IMR-90 (cell line): ENCODE results near the gene PEAK3. TPM values are rescaled to one million over a fixed set of nuclear protein-coding genes. Genes with fewer than 3 reads are reported as not detected.

Source experiments
- ATAC-seq: fragments of 200-7000 bp; cut with Tn5 transposase; 2 replicates; pipeline ENCODE4 v1.9.1; 2020; ENCODE audit warnings: low read depth, mild to moderate bottlenecking, moderate library complexity
- BruUV-seq: library from RNA; stranded (reverse); fragments of 400-500 nt; replicated peaks from 2 replicates; lab custom pipeline; 2021; lab: Mats Ljungman, UMichigan
- CTCF ChIA-PET: fragments of 300-600 bp; formaldehyde crosslinking; extraction: SDS; loops from one replicate; lab custom pipeline; 2021; ENCODE audit warnings: antibody characterized with exemption; lab: Yijun Ruan, JAX
- POLR2A ChIA-PET: fragments of 300-600 bp; sonication (Branson Sonifier 250); formaldehyde crosslinking; loops from one replicate; lab custom pipeline; 2022; ENCODE audit warnings: antibody characterized with exemption; ENCODE audit not compliant: unreplicated experiment; lab: Charles Lee
- DNase-seq: peaks from one replicate; pipeline ENCODE4 v3.0.0; 2013
- H2AFZ ChIP-seq: replicated peaks from 2 replicates; pipeline ENCODE3; 2013; ENCODE audit warnings: low read length, mild to moderate bottlenecking; ENCODE audit not compliant: poor library complexity
- H2AK5ac ChIP-seq: 2 replicates; pipeline ENCODE4 v1.6.1; 2013; ENCODE audit warnings: low read depth, low read length, inconsistent platforms
- H2AK9ac ChIP-seq: replicated peaks from 2 replicates; pipeline ENCODE3; 2013; ENCODE audit warnings: mild to moderate bottlenecking, low read depth, low read length, moderate library complexity; ENCODE audit not compliant: poor library complexity
- H2BK120ac ChIP-seq: 2 replicates; pipeline ENCODE4 v1.6.1; 2013; ENCODE audit warnings: low read depth, low read length, inconsistent platforms
- H2BK15ac ChIP-seq: 3 replicates; pipeline ENCODE4 v1.6.1; 2013; ENCODE audit warnings: low read depth, low read length, inconsistent platforms
- H2BK20ac ChIP-seq: 2 replicates; pipeline ENCODE4 v1.6.1; 2013; ENCODE audit warnings: low read depth, mild to moderate bottlenecking, inconsistent platforms, low read length, moderate library complexity
- H2BK5ac ChIP-seq: 2 replicates; pipeline ENCODE4 v1.6.1; 2013; ENCODE audit warnings: mild to moderate bottlenecking, low read depth, low read length, inconsistent platforms; ENCODE audit not compliant: poor library complexity, severe bottlenecking
- H3K14ac ChIP-seq: replicated peaks from 2 replicates; pipeline ENCODE4 v1.6.1; 2013; ENCODE audit warnings: low read depth, low read length, inconsistent platforms
- H3K18ac ChIP-seq: 2 replicates; pipeline ENCODE4 v1.6.1; 2013; ENCODE audit warnings: low read depth, low read length, control low read depth
- H3K23ac ChIP-seq: 2 replicates; pipeline ENCODE4 v1.6.1; 2013; ENCODE audit warnings: low read depth, low read length, inconsistent platforms
- H3K27ac ChIP-seq: 2 replicates; pipeline ENCODE4 v1.5.1; 2013; ENCODE audit warnings: mild to moderate bottlenecking, control low read depth, low read length; ENCODE audit not compliant: insufficient read depth
- H3K27me3 ChIP-seq: 2 replicates; pipeline ENCODE4 v1.6.1; 2013; ENCODE audit warnings: low read length; ENCODE audit not compliant: control insufficient read depth, insufficient read depth
- H3K36me3 ChIP-seq: 2 replicates; pipeline ENCODE4 v1.6.1; 2013; ENCODE audit warnings: low read length, mixed read lengths; ENCODE audit not compliant: control insufficient read depth, insufficient read depth
- H3K4ac ChIP-seq: 2 replicates; pipeline ENCODE4 v1.6.1; 2013; ENCODE audit warnings: low read depth, low read length, inconsistent platforms
- H3K4me1 ChIP-seq: 2 replicates; pipeline ENCODE4 v1.6.1; 2013; ENCODE audit warnings: low read length, mixed read lengths; ENCODE audit not compliant: control insufficient read depth, insufficient read depth
- H3K4me2 ChIP-seq: 2 replicates; pipeline ENCODE4 v1.6.1; 2013; ENCODE audit warnings: low read depth, mild to moderate bottlenecking, control low read depth, low read length, moderate library complexity
- H3K4me3 ChIP-seq: 2 replicates; pipeline ENCODE4 v1.5.1; 2013; ENCODE audit warnings: low read depth, mild to moderate bottlenecking, control low read depth, low read length, moderate library complexity; ENCODE audit not compliant: insufficient read depth
- H3K56ac ChIP-seq: 2 replicates; pipeline ENCODE4 v1.6.1; 2013; ENCODE audit warnings: low read length, inconsistent platforms; ENCODE audit not compliant: insufficient read depth; ENCODE audit errors: extremely low read depth
- H3K79me1 ChIP-seq, 2 experiments: 2 replicates each; pipeline ENCODE4 v1.6.1; 2013; ENCODE audit warnings: low read length in 2 of 2, inconsistent platforms in 1 of 2, low read depth in 1 of 2
- H3K9ac ChIP-seq: 2 replicates; pipeline ENCODE4 v1.6.1; 2013; ENCODE audit warnings: low read depth, low read length, control low read depth
- H3K9me1 ChIP-seq: 2 replicates; pipeline ENCODE4 v1.6.1; 2013; ENCODE audit warnings: low read length, inconsistent platforms; ENCODE audit not compliant: insufficient read depth
- H3K9me3 ChIP-seq: 2 replicates; pipeline ENCODE4 v1.6.1; 2013; ENCODE audit warnings: low read length; ENCODE audit not compliant: control insufficient read depth, insufficient read depth
- H4K20me1 ChIP-seq: 2 replicates; pipeline ENCODE4 v1.6.1; 2013; ENCODE audit warnings: low read length, inconsistent platforms; ENCODE audit not compliant: insufficient read depth
- H4K5ac ChIP-seq: 2 replicates; pipeline ENCODE4 v1.6.1; 2013; ENCODE audit warnings: mild to moderate bottlenecking, low read depth, low read length, control low read depth
- H4K8ac ChIP-seq, 2 experiments: 2 replicates each; pipeline ENCODE4 v1.6.1; 2013; ENCODE audit warnings: low read depth in 2 of 2, low read length in 2 of 2, control low read depth in 1 of 2, inconsistent platforms in 1 of 2
- H4K91ac ChIP-seq: 2 replicates; pipeline ENCODE4 v1.6.1; 2013; ENCODE audit warnings: low read depth, low read length, inconsistent platforms; ENCODE audit not compliant: insufficient read depth
- BHLHE40 ChIP-seq: fragments of 150-350 bp; IDR thresholded peaks from 2 replicates; pipeline ENCODE4 v1.6.1; 2016; ENCODE audit warnings: mild to moderate bottlenecking, low read depth, low read length
- FOS ChIP-seq: fragments of 150-350 bp; IDR thresholded peaks from 2 replicates; pipeline ENCODE4 v1.6.1; 2016; ENCODE audit warnings: low read depth, low read length
- MAZ ChIP-seq: IDR thresholded peaks from 2 replicates; pipeline ENCODE4 v1.6.1; 2012; ENCODE audit warnings: low read depth, mild to moderate bottlenecking, low read length, improper control_type of control experiment, moderate library complexity, borderline replicate concordance
- NFE2L2 ChIP-seq: fragments of 150-350 bp; IDR thresholded peaks from 2 replicates; pipeline ENCODE4 v1.6.1; 2016; ENCODE audit warnings: low read depth, mild to moderate bottlenecking, low read length
- POLR2A ChIP-seq: IDR thresholded peaks from 2 replicates; pipeline ENCODE4 v1.6.1; 2012; ENCODE audit warnings: mild to moderate bottlenecking, low read depth, low read length
- RAD21 ChIP-seq: IDR thresholded peaks from 2 replicates; pipeline ENCODE4 v1.6.1; 2012; ENCODE audit warnings: low read length, improper control_type of control experiment
- RFX5 ChIP-seq: IDR thresholded peaks from 2 replicates; pipeline ENCODE4 v1.8.0; 2012; ENCODE audit warnings: low read depth, mild to moderate bottlenecking, low read length, moderate library complexity
- SMC3 ChIP-seq: fragments of 150-350 bp; IDR thresholded peaks from 2 replicates; pipeline ENCODE4 v1.6.1; 2016; ENCODE audit warnings: low read depth, mild to moderate bottlenecking, antibody characterized with exemption, low read length, moderate library complexity
- WGBS, 2 experiments: methylation state at CpG; one replicate each; pipeline versions ENCODE4 v1.1.5 to v1.1.7; 2013; ENCODE audit warnings: missing lambda C conversion rate in 2 of 2; ENCODE audit not compliant: insufficient read length in 1 of 2; ENCODE audit errors: extremely low coverage in 2 of 2; 5-methylcytosine and 5-hydroxymethylcytosine counted together
- dilution Hi-C: fragments of 300-500 bp; cut with HindIII; formaldehyde crosslinking; loops from one replicate; pipeline ENCODE4 v1.14.3; 2018; ENCODE audit warnings: low sequenced_read_pairs; ENCODE audit not compliant: unreplicated experiment
- in situ Hi-C: fragments of 300-500 bp; cut with MboI; formaldehyde crosslinking; loops from 3 replicates; pipeline ENCODE4 v1.14.3; 2019; ENCODE audit warnings: low sequenced_read_pairs, inconsistent platforms, mixed read lengths
- intact Hi-C: fragments of 100-400 bp; cut with micrococcal nuclease; formaldehyde crosslinking; loops from 2 replicates; pipeline ENCODE4 v1.10.0; 2022
- polyA plus RNA-seq, 3 experiments: library from polyadenylated mRNA; depleted of rRNA; stranded (reverse); fragments of >200 nt; gene quantifications; 2 replicates each; pipeline ENCODE4 v1.2.3, GENCODE V29; 2012; ENCODE audit warnings: low replicate concordance in 1 of 3
- total RNA-seq: library from RNA; depleted of rRNA; stranded (reverse); fragments of >200 nt; gene quantifications from 2 replicates; pipeline ENCODE4 v1.2.3, GENCODE V29; 2012
- TF ChIP-seq, protein P1 (sequence below): conservative IDR thresholded peaks from 2 replicates; pipeline ENCODE4 v1.5.1; 2012; ENCODE audit warnings: mild to moderate bottlenecking, low read depth, low read length, improper control_type of control experiment
- TF ChIP-seq, protein P2 (sequence below): fragments of 150-350 bp; IDR thresholded peaks from 2 replicates; pipeline ENCODE4 v1.6.1; 2016; ENCODE audit warnings: low read depth, mild to moderate bottlenecking, low read length, moderate library complexity, borderline replicate concordance

The PEAK3 gene
- total and polyA plus RNA-seq, 2 of the 4 experiments (the other 2 are of a cell fraction) = under 0.01 to 0.09 TPM

DNA sequence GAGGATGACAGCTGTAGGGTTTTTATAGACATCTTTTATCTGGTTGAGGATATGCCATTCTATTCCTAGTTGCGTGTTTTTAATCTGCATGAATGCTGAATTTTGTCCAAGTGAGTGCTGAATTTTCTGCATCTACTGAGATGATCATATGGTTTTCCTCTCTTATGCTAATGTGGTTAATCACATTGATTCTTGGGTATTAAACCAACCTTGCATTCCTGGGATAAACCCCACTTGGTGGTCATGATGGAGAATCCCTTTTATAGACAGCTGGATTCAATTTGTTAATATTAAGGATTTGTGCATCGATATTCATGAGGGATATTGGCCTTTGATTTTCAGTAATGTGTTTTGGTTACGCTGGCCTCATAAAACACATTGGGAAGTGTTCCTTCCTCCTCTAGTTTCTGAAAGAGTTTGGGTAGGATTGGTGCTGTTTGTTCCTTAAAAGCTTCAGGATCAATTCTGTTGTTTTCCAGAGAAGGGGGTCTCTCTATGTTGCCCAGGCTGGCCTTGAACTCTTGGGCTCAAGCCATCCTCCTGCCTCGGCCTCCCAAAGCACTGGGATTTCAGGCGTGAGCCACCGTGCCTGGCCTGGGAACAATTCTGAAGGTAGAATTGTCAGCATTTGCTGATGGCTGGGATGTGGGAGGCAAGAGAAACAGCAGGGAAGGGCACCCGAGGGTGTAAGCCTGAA is 33.3 kb upstream of the PEAK3 start:
- WGBS, 2 experiments = 76% methylated on average over 4 of the region's 7 CpGs; no CpG with 5 or more reads in 1 of the 2 experiments
- CTCF ChIA-PET = interaction anchor here (0.8 to 1.5 kb wide), 9 partner anchors 19 to 163 kb away, joined by 3 to 6 read pairs (median 4); partner anchors contain the start of gene DOT1L
- Histone ChIP-seq H3K4ac (no peak overlapping the region), H3K27me3 (peaks cover 9% of the 10 kb centered on the region), H2BK5ac (no peak overlapping the region), H3K4me1 (no peaks in the 10 kb centered on the region), H3K23ac (no peak overlapping the region), H3K79me1 (no peaks in the 10 kb centered on the region), H3K18ac (no peak overlapping the region), H4K5ac (no peak overlapping the region), H2BK20ac (no peak overlapping the region), H3K9ac (no peak overlapping the region), H3K4me3 (no peak overlapping the region), H3K4me2 (no peak overlapping the region), H2BK15ac (no peak overlapping the region), H4K8ac (no peak overlapping the region), H3K56ac (no peak overlapping the region), H3K36me3 (no peaks in the 10 kb centered on the region), H3K9me3 (peaks cover 3% of the 10 kb centered on the region), H4K20me1 (no peaks in the 10 kb centered on the region; the same call in 1 of the 2 replicates), H2AK9ac (no peak overlapping the region), H2BK120ac (no peak overlapping the region), H4K91ac (no peak overlapping the region), H3K9me1 (no peaks in the 10 kb centered on the region), H3K27ac (no peak overlapping the region), H2AK5ac (0 out of 2 replicates have a peak overlapping the region, but pooled peaks have one; percentile 24), H3K14ac (no peak overlapping the region), H2AFZ (peak overlapping the region; percentile 82)
- BruUV-seq = no TSS peak
- POLR2A ChIA-PET = interaction anchor here (0.6 kb wide), 1 partner anchor 76 kb away, joined by 4 read pairs; no protein-coding TSS in a partner anchor
- intact Hi-C loops = no loop called here
- dilution Hi-C loops = no loop called here
- no peak for TF ChIP-seq BHLHE40
- no peak for TF ChIP-seq FOS
- no peak for TF ChIP-seq POLR2A
- no peak for TF ChIP-seq RAD21
- no peak for TF ChIP-seq NFE2L2
- TF ChIP-seq, protein P1, sequence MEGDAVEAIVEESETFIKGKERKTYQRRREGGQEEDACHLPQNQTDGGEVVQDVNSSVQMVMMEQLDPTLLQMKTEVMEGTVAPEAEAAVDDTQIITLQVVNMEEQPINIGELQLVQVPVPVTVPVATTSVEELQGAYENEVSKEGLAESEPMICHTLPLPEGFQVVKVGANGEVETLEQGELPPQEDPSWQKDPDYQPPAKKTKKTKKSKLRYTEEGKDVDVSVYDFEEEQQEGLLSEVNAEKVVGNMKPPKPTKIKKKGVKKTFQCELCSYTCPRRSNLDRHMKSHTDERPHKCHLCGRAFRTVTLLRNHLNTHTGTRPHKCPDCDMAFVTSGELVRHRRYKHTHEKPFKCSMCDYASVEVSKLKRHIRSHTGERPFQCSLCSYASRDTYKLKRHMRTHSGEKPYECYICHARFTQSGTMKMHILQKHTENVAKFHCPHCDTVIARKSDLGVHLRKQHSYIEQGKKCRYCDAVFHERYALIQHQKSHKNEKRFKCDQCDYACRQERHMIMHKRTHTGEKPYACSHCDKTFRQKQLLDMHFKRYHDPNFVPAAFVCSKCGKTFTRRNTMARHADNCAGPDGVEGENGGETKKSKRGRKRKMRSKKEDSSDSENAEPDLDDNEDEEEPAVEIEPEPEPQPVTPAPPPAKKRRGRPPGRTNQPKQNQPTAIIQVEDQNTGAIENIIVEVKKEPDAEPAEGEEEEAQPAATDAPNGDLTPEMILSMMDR = no peak
- TF ChIP-seq RFX5 = no peak
- TF ChIP-seq, protein P2, sequence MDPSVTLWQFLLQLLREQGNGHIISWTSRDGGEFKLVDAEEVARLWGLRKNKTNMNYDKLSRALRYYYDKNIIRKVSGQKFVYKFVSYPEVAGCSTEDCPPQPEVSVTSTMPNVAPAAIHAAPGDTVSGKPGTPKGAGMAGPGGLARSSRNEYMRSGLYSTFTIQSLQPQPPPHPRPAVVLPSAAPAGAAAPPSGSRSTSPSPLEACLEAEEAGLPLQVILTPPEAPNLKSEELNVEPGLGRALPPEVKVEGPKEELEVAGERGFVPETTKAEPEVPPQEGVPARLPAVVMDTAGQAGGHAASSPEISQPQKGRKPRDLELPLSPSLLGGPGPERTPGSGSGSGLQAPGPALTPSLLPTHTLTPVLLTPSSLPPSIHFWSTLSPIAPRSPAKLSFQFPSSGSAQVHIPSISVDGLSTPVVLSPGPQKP = no peak
- TF ChIP-seq MAZ = no peak
- TF ChIP-seq SMC3 = no peak
- in situ Hi-C loops = loop anchor here (10.0 kb wide), 1 partner anchor 160 kb away; the partner anchor contains the start of gene AP3D1
- DNase-seq (no peak), ATAC-seq (no peak)
